ENCODE results near the gene TRIM38.
A peak's percentile ranks its signal among the peaks of the same experiment; 100 is the strongest.

TRIM38 gene

DNA sequence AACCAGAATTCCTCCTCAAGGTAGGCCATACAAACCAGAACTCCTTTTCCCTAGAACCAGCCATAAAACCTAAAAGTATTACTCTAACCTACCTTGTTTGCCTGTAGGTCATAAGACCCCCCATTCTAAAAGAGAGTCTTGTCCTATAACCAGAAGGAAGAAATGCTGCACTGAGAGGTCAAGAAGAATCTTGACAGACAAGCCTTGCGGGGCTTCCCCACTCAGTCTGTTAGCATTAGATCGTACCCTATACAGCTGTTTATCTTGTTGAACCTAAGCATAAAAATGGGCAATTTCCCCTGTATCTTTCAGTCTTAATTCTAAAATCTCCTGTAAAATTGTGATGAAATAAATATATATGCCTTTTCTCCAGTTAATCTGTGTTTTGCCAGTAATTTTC, 72.3 kb downstream of the TRIM38 start:
- peak overlapping the region; percentile 80 for H3K4me3 ChIP-seq (ENCODE audit: low read length, poor library complexity, severe bottlenecking)
- H3K4me1 ChIP-seq (ENCODE audit: insufficient read depth, low read length, poor library complexity, severe bottlenecking): peaks cover 26% of the 10 kb centered on the region
- H3K9me3 ChIP-seq (ENCODE audit: insufficient read depth, low read depth, low read length): no peaks in the 10 kb centered on the region
- no peak for TF ChIP-seq EZH2phosphoT487 (IDR thresholded peaks at IDR 0.05; ENCODE audit: borderline replicate concordance)
- TF ChIP-seq, protein P1, sequence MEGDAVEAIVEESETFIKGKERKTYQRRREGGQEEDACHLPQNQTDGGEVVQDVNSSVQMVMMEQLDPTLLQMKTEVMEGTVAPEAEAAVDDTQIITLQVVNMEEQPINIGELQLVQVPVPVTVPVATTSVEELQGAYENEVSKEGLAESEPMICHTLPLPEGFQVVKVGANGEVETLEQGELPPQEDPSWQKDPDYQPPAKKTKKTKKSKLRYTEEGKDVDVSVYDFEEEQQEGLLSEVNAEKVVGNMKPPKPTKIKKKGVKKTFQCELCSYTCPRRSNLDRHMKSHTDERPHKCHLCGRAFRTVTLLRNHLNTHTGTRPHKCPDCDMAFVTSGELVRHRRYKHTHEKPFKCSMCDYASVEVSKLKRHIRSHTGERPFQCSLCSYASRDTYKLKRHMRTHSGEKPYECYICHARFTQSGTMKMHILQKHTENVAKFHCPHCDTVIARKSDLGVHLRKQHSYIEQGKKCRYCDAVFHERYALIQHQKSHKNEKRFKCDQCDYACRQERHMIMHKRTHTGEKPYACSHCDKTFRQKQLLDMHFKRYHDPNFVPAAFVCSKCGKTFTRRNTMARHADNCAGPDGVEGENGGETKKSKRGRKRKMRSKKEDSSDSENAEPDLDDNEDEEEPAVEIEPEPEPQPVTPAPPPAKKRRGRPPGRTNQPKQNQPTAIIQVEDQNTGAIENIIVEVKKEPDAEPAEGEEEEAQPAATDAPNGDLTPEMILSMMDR (conservative IDR thresholded peaks at IDR 0.05; ENCODE audit: low read length): no peak
- H3F3A ChIP-seq (ENCODE audit: low read depth): peaks cover 22% of the 10 kb centered on the region; the same call in 1 of the 2 replicates
- no peaks in the 10 kb centered on the region for H3K36me3 ChIP-seq (ENCODE audit: insufficient read depth, low read length)
- H3K4me2 ChIP-seq (ENCODE audit: low read depth, low read length, poor library complexity, severe bottlenecking): peak overlapping the region; percentile 95
- no peaks in the 10 kb centered on the region for H3K9me2 ChIP-seq (replicated peaks; ENCODE audit: low read depth, low read length)
- no peaks in the 10 kb centered on the region for H3K79me2 ChIP-seq (ENCODE audit: insufficient read depth, low read length)
- H2AFZ ChIP-seq (ENCODE audit: low read length): no peak overlapping the region
- H3K27me3 ChIP-seq (ENCODE audit: insufficient read depth, low read length, poor library complexity, severe bottlenecking): no peaks in the 10 kb centered on the region
- H4K20me1 ChIP-seq (ENCODE audit: insufficient read depth, low read length, poor library complexity, severe bottlenecking): no peaks in the 10 kb centered on the region
- peak overlapping the region; percentile 98 for H3K9ac ChIP-seq (ENCODE audit: low read depth, low read length, poor library complexity, severe bottlenecking)

Measured in Loucy (cell line).